H1 (cell line): ENCODE results near the gene GUCY2D. TPM values are rescaled to one million over a fixed set of nuclear protein-coding genes. Genes with fewer than 3 reads are reported as not detected.

Experiments used
- CTCF ChIA-PET: fragments of 300-600 bp; sonication (Branson Sonifier 250); formaldehyde crosslinking; loops from one replicate; lab custom pipeline; 2021; ENCODE audit not compliant: partially characterized antibody; lab: Charles Lee
- POLR2A ChIA-PET: fragments of 300-600 bp; sonication (Branson Sonifier 250); formaldehyde crosslinking; loops from one replicate; lab custom pipeline; 2021; ENCODE audit warnings: inconsistent platforms; ENCODE audit not compliant: partially characterized antibody; lab: Charles Lee
- DNase-seq, 2 experiments: peaks; one replicate each; pipeline versions ENCODE4 v3.0.0 to v3.0.0-alpha.2; 2010 to 2022; ENCODE audit warnings: low spot score in 2 of 2, low read depth in 1 of 2, mixed read lengths in 1 of 2
- FAIRE-seq: peaks from 2 replicates; lab custom pipeline; 2011; peaks lifted over from hg19 to GRCh38; lab: Jason Lieb, UNC
- H2AFZ ChIP-seq: 2 replicates; pipeline ENCODE4 v1.8.1; 2012; ENCODE audit warnings: low read length, inconsistent platforms
- H2AK5ac ChIP-seq: 2 replicates; pipeline ENCODE4 v1.6.1; 2013; ENCODE audit warnings: low read depth, low read length
- H2BK120ac ChIP-seq: replicated peaks from 2 replicates; pipeline ENCODE3; 2013; ENCODE audit warnings: low read depth, low read length, inconsistent platforms
- H2BK12ac ChIP-seq: 2 replicates; pipeline ENCODE4 v1.6.1; 2013; ENCODE audit warnings: low read depth, low read length
- H2BK15ac ChIP-seq: 2 replicates; pipeline ENCODE4 v1.6.1; 2013; ENCODE audit warnings: low read length
- H2BK20ac ChIP-seq: 2 replicates; pipeline ENCODE4 v1.6.1; 2013; ENCODE audit warnings: low read length
- H2BK5ac ChIP-seq: 2 replicates; pipeline ENCODE4 v1.6.1; 2013; ENCODE audit warnings: low read depth, low read length
- H3K14ac ChIP-seq: 2 replicates; pipeline ENCODE4 v1.6.1; 2013; ENCODE audit warnings: inconsistent platforms; ENCODE audit not compliant: insufficient read length
- H3K18ac ChIP-seq: 2 replicates; pipeline ENCODE4 v1.6.1; 2013; ENCODE audit warnings: low read length; ENCODE audit errors: extremely low read depth
- H3K23ac ChIP-seq: 2 replicates; pipeline ENCODE4 v1.6.1; 2013; ENCODE audit warnings: inconsistent platforms; ENCODE audit not compliant: insufficient read length
- H3K23me2 ChIP-seq: 2 replicates; pipeline ENCODE4 v1.6.1; 2013; ENCODE audit warnings: low read depth, low read length
- H3K27ac ChIP-seq: 2 replicates; pipeline ENCODE4 v1.6.1; 2011; ENCODE audit warnings: low read depth, low read length, inconsistent platforms
- H3K27me3 ChIP-seq, 4 experiments: replicated peaks in 1 of 4; 1 replicate in 1 of 4; 2 replicates in 3 of 4; pipeline versions ENCODE4 v1.6.1 to v1.8.1; 2011 to 2013; ENCODE audit warnings: low read length in 3 of 4, mild to moderate bottlenecking in 3 of 4, inconsistent platforms in 2 of 4, mixed read lengths in 2 of 4, moderate library complexity in 1 of 4; ENCODE audit not compliant: control insufficient read depth in 3 of 4, insufficient read depth in 3 of 4; ENCODE audit errors: extremely low read depth in 1 of 4
- H3K36me3 ChIP-seq, 4 experiments: 2 replicates each; pipeline versions ENCODE4 v1.6.1 to v1.8.1; 2011 to 2013; ENCODE audit warnings: mild to moderate bottlenecking in 4 of 4, low read length in 3 of 4, moderate library complexity in 2 of 4, control low read depth in 1 of 4, inconsistent platforms in 1 of 4; ENCODE audit not compliant: insufficient read depth in 4 of 4, control insufficient read depth in 2 of 4
- H3K4ac ChIP-seq: replicated peaks from 2 replicates; pipeline ENCODE3; 2013; ENCODE audit warnings: low read length, low read depth, mixed read lengths, inconsistent platforms; ENCODE audit not compliant: insufficient read length
- H3K4me1 ChIP-seq, 4 experiments: replicated peaks in 1 of 4; 1 replicate in 1 of 4; 2 replicates in 3 of 4; pipeline versions ENCODE4 v1.6.1 to v1.8.1; 2011 to 2013; ENCODE audit warnings: low read length in 3 of 4, inconsistent platforms in 2 of 4, mixed read lengths in 1 of 4; ENCODE audit not compliant: insufficient read depth in 4 of 4, control insufficient read depth in 3 of 4
- H3K4me2 ChIP-seq, 2 experiments: 2 replicates each; pipeline versions ENCODE4 v1.6.1 to v1.8.1; 2011 to 2013; ENCODE audit warnings: low read depth in 2 of 2, low read length in 2 of 2, control low read depth in 1 of 2, inconsistent platforms in 1 of 2, mild to moderate bottlenecking in 1 of 2; ENCODE audit not compliant: insufficient read depth in 1 of 2
- H3K4me3 ChIP-seq, 4 experiments: fragments of 200-600, 300-600 bp in 1 of 4; sonication (generic), shearing (Covaris generic), sonication (Bioruptor Twin) in 1 of 4; 2 replicates each; pipeline versions ENCODE4 v1.5.1 to v1.8.1; 2011 to 2016; ENCODE audit warnings: low read length in 4 of 4, low read depth in 3 of 4, control low read depth in 2 of 4, inconsistent platforms in 2 of 4, mild to moderate bottlenecking in 2 of 4, mixed read lengths in 1 of 4, moderate library complexity in 1 of 4; ENCODE audit not compliant: insufficient read depth in 2 of 4; ENCODE audit errors: extremely low read depth in 1 of 4
- H3K56ac ChIP-seq: replicated peaks from 2 replicates; pipeline ENCODE3; 2013; ENCODE audit warnings: low read depth, mild to moderate bottlenecking, mixed read lengths, low read length, inconsistent platforms; ENCODE audit not compliant: insufficient read length
- H3K79me1 ChIP-seq: 2 replicates; pipeline ENCODE4 v1.6.1; 2013; ENCODE audit warnings: low read depth, low read length, control low read depth
- H3K79me2 ChIP-seq, 2 experiments: 2 replicates each; pipeline versions ENCODE4 v1.6.1 to v1.8.1; 2012 to 2013; ENCODE audit warnings: low read length in 2 of 2, mild to moderate bottlenecking in 2 of 2, inconsistent platforms in 1 of 2; ENCODE audit not compliant: insufficient read depth in 2 of 2, control insufficient read depth in 1 of 2
- H3K9ac ChIP-seq, 4 experiments: replicated peaks in 1 of 4; 1 replicate in 1 of 4; 2 replicates in 3 of 4; pipeline versions ENCODE4 v1.6.1 to v1.8.1; 2011 to 2013; ENCODE audit warnings: low read depth in 3 of 4, low read length in 3 of 4, control low read depth in 2 of 4, mild to moderate bottlenecking in 2 of 4, moderate library complexity in 2 of 4, inconsistent platforms in 1 of 4; ENCODE audit errors: extremely low read depth in 1 of 4
- H3K9me3 ChIP-seq, 2 experiments: 2 replicates each; pipeline versions ENCODE4 v1.6.1 to v1.8.1; 2012 to 2013; ENCODE audit warnings: mild to moderate bottlenecking in 2 of 2, moderate library complexity in 2 of 2, control low read depth in 1 of 2, inconsistent platforms in 1 of 2, low read depth in 1 of 2, low read length in 1 of 2, mixed read lengths in 1 of 2; ENCODE audit not compliant: insufficient read depth in 2 of 2
- H4K20me1 ChIP-seq, 2 experiments: replicated peaks in 1 of 2; 2 replicates each; pipeline versions ENCODE3 to v1.8.1; 2011 to 2013; ENCODE audit warnings: inconsistent platforms in 2 of 2, low read length in 2 of 2, mild to moderate bottlenecking in 1 of 2; ENCODE audit not compliant: insufficient read depth in 2 of 2, control insufficient read depth in 1 of 2
- H4K5ac ChIP-seq: 2 replicates; pipeline ENCODE4 v1.6.1; 2013; ENCODE audit warnings: low read length, low read depth, mixed read lengths, inconsistent platforms; ENCODE audit not compliant: insufficient read length
- H4K8ac ChIP-seq: 2 replicates; pipeline ENCODE4 v1.8.0; 2013; ENCODE audit warnings: mild to moderate bottlenecking, moderate library complexity, low read length, inconsistent platforms; ENCODE audit not compliant: insufficient read depth; ENCODE audit errors: extremely low read depth
- H4K91ac ChIP-seq: replicated peaks from 2 replicates; pipeline ENCODE3; 2013; ENCODE audit warnings: low read length, mixed read lengths, inconsistent platforms; ENCODE audit not compliant: insufficient read length
- CREB1 ChIP-seq: IDR thresholded peaks from 2 replicates; pipeline ENCODE4 v1.6.1; 2012; ENCODE audit warnings: inconsistent platforms
- FOSL1 ChIP-seq: IDR thresholded peaks from 2 replicates; pipeline ENCODE4 v1.6.1; 2011; ENCODE audit warnings: mild to moderate bottlenecking, low read depth, low read length, moderate library complexity; ENCODE audit not compliant: insufficient read depth
- GABPA ChIP-seq: IDR thresholded peaks from 2 replicates; pipeline ENCODE4 v1.6.1; 2011; ENCODE audit warnings: mild to moderate bottlenecking, low read length, moderate library complexity, borderline replicate concordance; ENCODE audit not compliant: insufficient read depth
- HDAC2 ChIP-seq, 2 experiments: fragments of 300-600 bp in 1 of 2; sonication (generic) in 1 of 2; IDR thresholded peaks; 2 replicates each; pipeline ENCODE4 v1.6.1; 2011 to 2012; ENCODE audit warnings: low read depth in 2 of 2, low read length in 2 of 2, mild to moderate bottlenecking in 2 of 2, moderate library complexity in 2 of 2, borderline replicate concordance in 1 of 2, inconsistent platforms in 1 of 2
- JUND ChIP-seq: IDR thresholded peaks from 2 replicates; pipeline ENCODE4 v1.6.1; 2011; ENCODE audit warnings: mild to moderate bottlenecking, improper control_type of control experiment, low read length
- KDM1A ChIP-seq: fragments of 200-600, 300-600 bp; sonication (generic); IDR thresholded peaks from 2 replicates; pipeline ENCODE4 v1.7.1; 2016; ENCODE audit warnings: mild to moderate bottlenecking, low read length, borderline replicate concordance
- NANOG ChIP-seq: IDR thresholded peaks from 2 replicates; pipeline ENCODE4 v1.6.1; 2011; ENCODE audit warnings: low read length, low read depth, mild to moderate bottlenecking, inconsistent platforms; ENCODE audit not compliant: insufficient read depth, poor library complexity, severe bottlenecking
- NRF1 ChIP-seq: IDR thresholded peaks from 2 replicates; pipeline ENCODE4 v1.6.1; 2011; ENCODE audit warnings: mild to moderate bottlenecking, low read depth, low read length, improper control_type of control experiment
- RAD21 ChIP-seq, 2 experiments: IDR thresholded peaks in 1 of 2; conservative IDR thresholded peaks in 1 of 2; 2 replicates each; pipeline ENCODE4 v1.6.1; 2011; ENCODE audit warnings: low read depth in 2 of 2, low read length in 2 of 2, improper control_type of control experiment in 1 of 2, inconsistent platforms in 1 of 2, mild to moderate bottlenecking in 1 of 2, moderate library complexity in 1 of 2
- RFX5 ChIP-seq: IDR thresholded peaks from 2 replicates; pipeline ENCODE4 v1.6.1; 2011; ENCODE audit warnings: low read depth, low read length, improper control_type of control experiment, borderline replicate concordance
- SP4 ChIP-seq: IDR thresholded peaks from 2 replicates; pipeline ENCODE4 v1.6.1; 2012; ENCODE audit warnings: low read length, inconsistent platforms
- USF2 ChIP-seq: IDR thresholded peaks from 2 replicates; pipeline ENCODE4 v1.6.1; 2011; ENCODE audit warnings: low read length, improper control_type of control experiment
- ZNF274 ChIP-seq: IDR thresholded peaks from 2 replicates; pipeline ENCODE4 v1.7.0; 2012; ENCODE audit warnings: low read length, borderline replicate concordance; ENCODE audit errors: extremely low read depth
- WGBS, 2 experiments: shearing (Covaris generic) in 1 of 2; methylation state at CpG; one replicate each; pipeline versions ENCODE4 v1.1.6 to v1.1.7; 2013 to 2015; ENCODE audit warnings: low lambda C conversion rate in 2 of 2, mixed read lengths in 2 of 2, inconsistent platforms in 1 of 2, low coverage in 1 of 2, missing lambda C conversion rate in 1 of 2; ENCODE audit not compliant: insufficient replicate concordance in 2 of 2, insufficient coverage in 1 of 2, insufficient read length in 1 of 2; ENCODE audit errors: extremely low coverage in 1 of 2, missing lambda C conversion rate in 1 of 2; 5-methylcytosine and 5-hydroxymethylcytosine counted together
- polyA plus RNA-seq, 7 experiments: library from polyadenylated mRNA; depleted of rRNA in 3 of 7; stranded (reverse) in 5 of 7; unstranded in 2 of 7; fragments of >200 nt in 5 of 7; fragments of 200-250 nt in 2 of 7; gene quantifications; 1 replicate in 5 of 7; 2 replicates in 1 of 7; 4 replicates in 1 of 7; pipeline versions ENCODE4 v1.2.1 to v1.2.3, GENCODE V29; 2011 to 2013; ENCODE audit warnings: missing spikeins in 2 of 7, mixed read lengths in 2 of 7
- total RNA-seq: library from RNA; stranded (reverse); fragmentation: NEBNext Ultra II Directional; extraction: Animal tissue kit (Norgen Biotek cat#: 25700); gene quantifications from 2 replicates; pipeline ENCODE4 v1.2.1, GENCODE V29; 2021

Gene GUCY2D
- total and polyA plus RNA-seq, 2 of the 8 experiments (the other 6 are each of a cell fraction or from before 2014, with no cell fraction given), result 0.20 to 0.48 TPM

DNA sequence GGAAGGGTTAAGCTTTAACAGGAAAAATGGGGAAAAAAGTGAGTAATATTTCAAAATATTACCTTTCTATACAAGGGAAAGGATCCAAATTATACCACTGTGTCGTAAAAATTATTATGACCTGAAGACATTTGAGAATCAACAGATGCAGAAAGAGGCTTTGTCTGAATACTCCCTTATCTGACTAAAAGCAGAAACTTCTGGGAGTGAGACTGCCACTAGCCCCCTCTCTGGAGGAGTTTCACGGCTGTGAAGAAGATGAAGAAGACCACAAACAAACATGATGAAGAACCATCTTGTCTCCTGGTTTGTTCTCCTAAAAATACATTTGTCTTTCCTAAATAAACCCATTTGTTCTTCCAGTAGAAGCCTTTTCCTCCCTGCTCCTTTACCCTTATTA is 41.0 kb upstream of the GUCY2D start:
- Histone ChIP-seq H3K4ac (no peak overlapping the region), H3K4me3 (no peak overlapping the region), H3K23ac (no peak overlapping the region), H3K79me2 (no peaks in the 10 kb centered on the region), H3K9me3 (no peaks in the 10 kb centered on the region), H3K27me3 (no peaks in the 10 kb centered on the region; a peak in 2 of 7 replicates), H2BK20ac (no peak overlapping the region), H3K56ac (no peak overlapping the region), H2BK120ac (no peak overlapping the region), H4K20me1 (no peaks in the 10 kb centered on the region), H3K9ac (no peak overlapping the region; a peak in 1 of 7 replicates), H4K5ac (no peak overlapping the region), H3K4me1 (no peaks in the 10 kb centered on the region), H2AFZ (no peak overlapping the region), H3K18ac (no peak overlapping the region), H2BK15ac (no peak overlapping the region), H3K36me3 (no peaks in the 10 kb centered on the region), H3K4me2 (no peak overlapping the region), H2BK12ac (no peak overlapping the region), H3K14ac (no peak overlapping the region), H2AK5ac (no peak overlapping the region), H4K8ac (no peak overlapping the region), H3K79me1 (no peaks in the 10 kb centered on the region), H3K27ac (no peak overlapping the region), H3K23me2 (no peaks in the 10 kb centered on the region), H2BK5ac (no peak overlapping the region), H4K91ac (no peak overlapping the region)
- no peak for TF ChIP-seq ZNF274
- no peak for TF ChIP-seq RFX5
- no peak for TF ChIP-seq CREB1
- no peak for TF ChIP-seq FOSL1
- TF ChIP-seq JUND, result no peak
- no peak for TF ChIP-seq GABPA
- TF ChIP-seq KDM1A, result no peak
- TF ChIP-seq HDAC2 (IDR thresholded peaks at IDR 0.05; ENCODE audit: borderline replicate concordance in 1 of 2, low read depth in 2 of 2, low read length in 2 of 2), result no peak
- TF ChIP-seq USF2, result no peak
- TF ChIP-seq RAD21 (IDR thresholded peaks at IDR 0.05 in 1 of 2, conservative IDR thresholded peaks at IDR 0.05 in 1 of 2; ENCODE audit: low read depth in 2 of 2, low read length in 2 of 2), result no peak
- no peak for TF ChIP-seq NANOG
- TF ChIP-seq NRF1, result no peak
- no peak for TF ChIP-seq SP4
- ChIA-PET CTCF (interaction anchor here (0.6 to 1.8 kb wide), 5 partner anchors 20 to 29 kb away, joined by 3 to 6 read pairs (median 3); no protein-coding TSS in a partner anchor), POLR2A (interaction anchor here (1.4 kb wide), 1 partner anchor 8 kb away, joined by 3 read pairs; no protein-coding TSS in a partner anchor)
- DNase-seq (no peak), FAIRE-seq (no peak)
- WGBS, 2 experiments, result 83% methylated on average over 2 of the region's 2 CpGs; no CpG with 5 or more reads in 1 of the 2 experiments
